GM12865 (cell line): ENCODE measurements around the gene CAVIN4.

Experiments used
- DNase-seq: peaks from one replicate; pipeline ENCODE4 v3.0.0; 2010; ENCODE audit warnings: low read depth
- H3K4me3 ChIP-seq: 2 replicates; pipeline ENCODE4 v1.5.1; 2011; ENCODE audit warnings: mild to moderate bottlenecking, low read depth, low read length, control low read depth
- TF ChIP-seq, protein P1 (sequence below): IDR thresholded peaks from 2 replicates; pipeline ENCODE4 v1.5.1; 2011; ENCODE audit warnings: low read length, control low read depth, low read depth, inconsistent platforms; ENCODE audit not compliant: insufficient read depth; ENCODE audit errors: missing control alignments

Gene CAVIN4

DNA sequence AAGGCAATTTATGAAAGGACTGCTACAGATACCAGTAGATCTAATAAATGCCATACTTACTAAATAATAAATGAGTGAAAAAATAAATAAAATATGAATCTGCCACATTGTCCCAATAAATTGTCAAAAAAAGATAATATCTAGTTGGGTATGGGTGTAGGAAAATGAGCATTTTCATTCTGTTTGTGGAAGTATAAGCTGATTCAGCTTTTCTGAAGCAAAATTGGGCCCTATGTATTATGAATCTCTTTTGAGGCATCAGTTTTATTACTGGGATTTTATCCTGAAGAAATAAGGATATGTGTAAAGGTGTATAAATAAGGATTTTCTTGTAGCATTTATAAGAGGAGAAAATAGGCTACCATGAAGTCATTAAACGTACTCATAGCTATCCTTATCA, 46.1 kb downstream of the CAVIN4 start:
- TF ChIP-seq, protein P1, sequence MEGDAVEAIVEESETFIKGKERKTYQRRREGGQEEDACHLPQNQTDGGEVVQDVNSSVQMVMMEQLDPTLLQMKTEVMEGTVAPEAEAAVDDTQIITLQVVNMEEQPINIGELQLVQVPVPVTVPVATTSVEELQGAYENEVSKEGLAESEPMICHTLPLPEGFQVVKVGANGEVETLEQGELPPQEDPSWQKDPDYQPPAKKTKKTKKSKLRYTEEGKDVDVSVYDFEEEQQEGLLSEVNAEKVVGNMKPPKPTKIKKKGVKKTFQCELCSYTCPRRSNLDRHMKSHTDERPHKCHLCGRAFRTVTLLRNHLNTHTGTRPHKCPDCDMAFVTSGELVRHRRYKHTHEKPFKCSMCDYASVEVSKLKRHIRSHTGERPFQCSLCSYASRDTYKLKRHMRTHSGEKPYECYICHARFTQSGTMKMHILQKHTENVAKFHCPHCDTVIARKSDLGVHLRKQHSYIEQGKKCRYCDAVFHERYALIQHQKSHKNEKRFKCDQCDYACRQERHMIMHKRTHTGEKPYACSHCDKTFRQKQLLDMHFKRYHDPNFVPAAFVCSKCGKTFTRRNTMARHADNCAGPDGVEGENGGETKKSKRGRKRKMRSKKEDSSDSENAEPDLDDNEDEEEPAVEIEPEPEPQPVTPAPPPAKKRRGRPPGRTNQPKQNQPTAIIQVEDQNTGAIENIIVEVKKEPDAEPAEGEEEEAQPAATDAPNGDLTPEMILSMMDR: no peak
- no peak overlapping the region for H3K4me3 ChIP-seq
- DNase-seq: no peak

GRCh38 chr9:100626949-100627348, 49.1 kb downstream of the CAVIN4 start:
- H3K4me3 ChIP-seq: no peak overlapping the region
- DNase-seq: no peak
- TF ChIP-seq, protein P1: no peak

GRCh38 chr9:100637787-100638186, 59.9 kb downstream of the CAVIN4 start:
- TF ChIP-seq, protein P1: no peak
- H3K4me3 ChIP-seq: no peak overlapping the region
- no peak for DNase-seq
